ENCODE measurements around the gene ZNF438.

The ZNF438 gene

DNA sequence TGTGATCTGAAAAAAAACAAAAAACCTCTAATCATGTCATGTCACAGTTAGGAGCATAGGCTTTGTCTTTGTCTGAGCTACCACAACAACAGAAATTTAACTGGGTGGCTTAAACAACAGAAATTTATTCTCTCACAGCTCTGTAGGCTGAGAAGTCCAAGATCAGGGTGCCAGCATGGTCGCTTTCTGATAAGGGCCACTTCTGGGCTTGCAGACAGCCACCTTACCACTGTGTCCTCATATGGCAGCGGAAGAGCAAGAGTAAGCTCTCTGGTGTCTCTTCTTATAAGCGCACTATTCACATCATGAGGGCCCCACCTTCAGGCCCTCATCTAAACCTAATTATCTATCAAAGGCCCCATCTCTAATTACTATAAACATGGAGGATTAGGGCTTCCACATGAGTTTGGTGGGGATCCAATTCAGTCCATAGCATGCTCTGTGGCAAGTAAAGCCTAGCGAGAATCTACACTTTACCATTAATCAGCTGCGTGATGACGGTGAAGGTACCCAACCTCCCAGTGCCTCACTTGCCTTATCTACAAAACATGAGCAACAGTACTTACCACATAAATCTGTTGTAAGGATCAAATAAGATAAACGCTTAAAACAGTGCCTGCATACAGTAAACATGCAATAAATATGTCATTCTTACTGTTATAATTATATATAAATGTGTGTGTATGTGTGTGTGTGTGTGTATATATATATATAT, 17.3 kb downstream of the ZNF438 start:
- DNase-seq (ENCODE audit: low read depth in 3 of 3), result no peak

DNA sequence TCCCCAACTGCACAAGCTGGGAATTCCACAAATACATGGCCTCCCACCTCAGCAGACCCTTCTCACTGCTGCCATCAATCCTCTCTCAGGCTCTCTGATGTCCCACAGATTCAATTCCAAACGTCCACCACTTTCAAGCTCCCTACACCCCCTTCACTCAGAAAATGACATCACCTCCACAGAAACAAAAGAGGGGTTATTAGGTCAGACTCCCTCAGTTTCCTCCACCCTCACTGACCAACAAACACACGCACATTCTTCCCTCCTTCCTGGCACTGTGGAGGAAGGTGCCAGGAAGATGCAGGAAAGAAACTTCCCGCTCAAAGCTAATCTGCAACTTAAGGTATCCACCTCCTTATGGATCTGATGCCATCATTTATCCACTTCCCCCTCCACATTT, 18.3 kb downstream of the ZNF438 start:
- DNase-seq (ENCODE audit: low read depth in 3 of 3), result no peak

DNA sequence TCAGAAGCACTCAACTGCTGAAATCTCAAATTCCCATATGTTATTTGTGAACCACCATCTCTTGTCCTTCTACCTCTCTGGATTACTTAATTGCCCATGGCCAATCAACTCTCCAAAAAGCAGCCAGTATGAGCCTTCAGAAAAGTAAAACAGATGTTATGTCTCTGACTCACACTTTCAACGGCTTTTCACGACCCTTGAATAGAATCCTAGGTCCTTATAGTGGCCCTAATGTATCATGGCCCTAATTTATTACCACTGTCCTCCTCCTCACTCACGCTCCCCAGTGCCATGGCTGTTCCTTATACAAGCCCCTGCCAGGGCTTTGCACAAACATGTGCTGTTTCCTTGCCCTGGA, 20.0 kb downstream of the ZNF438 start:
- no peak for DNase-seq (ENCODE audit: low read depth in 3 of 3)

DNA sequence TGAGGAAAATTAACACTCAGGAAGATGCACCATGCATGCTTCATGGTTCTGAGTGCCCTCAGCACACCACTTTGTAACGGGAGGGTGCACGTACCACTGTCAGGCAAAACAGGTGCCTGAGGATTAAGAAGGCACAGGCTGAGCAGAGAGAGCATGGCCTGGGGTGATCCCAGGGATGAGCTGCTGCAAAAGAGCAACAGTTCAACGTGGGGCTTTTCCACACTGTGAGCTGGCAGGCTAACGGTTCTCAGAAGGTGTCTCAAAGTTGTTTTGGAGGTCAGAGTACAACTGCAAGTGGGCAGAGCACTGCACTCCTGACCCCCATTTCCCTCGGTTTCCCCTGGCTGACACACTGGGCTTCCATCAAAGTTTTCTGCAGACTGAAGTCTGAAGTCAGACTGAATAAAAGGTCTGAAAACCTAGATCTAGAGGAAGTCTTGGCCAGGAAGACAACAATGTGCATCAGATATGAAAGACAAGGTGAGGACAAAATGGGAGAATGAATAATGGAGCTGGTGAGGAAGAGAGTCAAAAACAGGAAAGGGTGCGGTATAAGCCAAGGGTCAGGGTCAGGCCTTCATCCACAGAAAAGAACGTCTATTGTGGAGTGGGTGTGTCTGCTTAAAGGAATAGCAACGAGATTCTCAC, 20.5 kb downstream of the ZNF438 start:
- no peak for DNase-seq (ENCODE audit: low read depth in 3 of 3)

DNA sequence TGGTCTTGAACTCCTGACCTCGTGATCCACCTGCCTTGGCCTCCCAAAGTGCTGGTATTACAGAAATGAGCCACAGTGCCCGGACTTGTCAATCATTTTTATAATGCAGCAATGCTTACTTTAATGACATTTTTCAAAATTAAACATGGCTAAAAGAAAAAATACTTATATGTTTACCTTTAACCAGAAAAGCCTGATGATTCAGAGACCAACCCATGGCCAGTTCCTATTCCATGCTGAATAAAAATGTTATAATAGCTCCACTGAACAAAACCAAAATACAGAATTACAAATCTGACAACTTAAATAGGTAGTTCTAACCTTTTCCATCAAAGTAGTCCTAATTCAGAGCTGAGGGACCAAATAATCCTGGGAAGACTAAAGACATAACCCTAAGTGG, 21.6 kb downstream of the ZNF438 start:
- no peak for DNase-seq (ENCODE audit: low read depth in 3 of 3)

DNA sequence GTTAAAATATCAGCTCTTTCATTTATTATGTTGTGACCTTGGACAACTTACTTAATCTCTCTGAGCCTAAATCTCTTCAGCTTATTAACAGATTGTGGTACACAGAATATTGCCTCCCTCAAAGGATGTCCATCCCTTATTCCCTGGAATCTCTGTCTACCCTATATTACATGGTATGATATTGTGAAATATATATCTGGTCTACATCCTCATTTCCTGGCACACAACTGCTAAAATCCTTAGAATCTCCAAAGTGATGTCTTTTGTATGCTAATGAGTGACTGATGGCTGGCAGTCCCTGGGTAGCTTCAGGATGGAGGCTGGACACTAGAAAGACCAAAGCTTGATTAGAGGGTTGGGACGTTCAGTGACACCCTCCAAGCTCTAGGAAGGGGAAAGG, 25.8 kb downstream of the ZNF438 start:
- no peak for DNase-seq (ENCODE audit: low read depth in 3 of 3)

DNA sequence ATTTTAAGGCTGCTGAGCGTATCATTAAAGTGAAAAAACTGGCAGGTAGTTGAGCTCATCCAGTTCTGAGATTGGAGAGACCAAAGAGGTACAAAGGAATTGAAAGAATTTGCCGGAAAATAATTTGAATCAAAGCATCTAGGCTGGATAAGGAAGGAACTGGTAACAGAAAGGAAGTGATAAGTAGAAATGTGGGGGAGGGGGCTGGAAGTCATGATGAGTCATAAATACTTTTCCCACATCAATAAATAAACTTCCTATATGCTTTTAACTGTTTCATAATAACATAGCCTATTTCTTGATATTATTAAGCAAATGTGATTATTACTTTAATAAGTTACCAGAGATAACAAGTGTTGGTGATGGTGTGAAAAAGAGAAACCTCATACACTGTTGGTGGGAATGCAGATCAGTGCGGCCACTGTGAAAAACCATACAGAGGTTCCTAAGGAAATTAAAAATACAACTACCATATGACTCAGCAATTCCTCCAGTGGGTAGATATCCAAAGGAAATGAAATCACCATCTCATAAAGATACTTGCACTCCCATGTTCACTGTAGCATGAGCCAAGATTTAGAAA, 27.0 kb downstream of the ZNF438 start:
- DNase-seq (ENCODE audit: low read depth in 3 of 3), result no peak

DNA sequence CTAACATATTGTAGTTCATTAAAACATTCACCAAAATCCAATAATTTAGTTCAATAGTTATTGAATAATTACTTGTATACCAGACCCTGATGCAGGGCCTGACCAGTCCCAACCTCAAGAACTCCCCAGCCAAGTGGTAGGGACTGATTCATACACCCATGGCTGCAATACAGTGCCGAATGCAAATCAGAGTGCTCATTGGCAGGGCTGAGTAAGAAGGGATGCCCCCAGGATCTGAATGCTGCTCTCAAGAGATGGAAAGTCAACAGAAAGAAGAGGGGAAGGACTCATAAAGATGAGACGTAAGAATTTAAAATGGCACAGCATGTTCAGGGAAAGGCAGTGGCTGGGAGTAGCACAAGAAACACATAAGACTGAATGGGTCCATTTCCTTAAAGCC, 29.9 kb downstream of the ZNF438 start:
- DNase-seq (ENCODE audit: low read depth in 3 of 3), result no peak

DNA sequence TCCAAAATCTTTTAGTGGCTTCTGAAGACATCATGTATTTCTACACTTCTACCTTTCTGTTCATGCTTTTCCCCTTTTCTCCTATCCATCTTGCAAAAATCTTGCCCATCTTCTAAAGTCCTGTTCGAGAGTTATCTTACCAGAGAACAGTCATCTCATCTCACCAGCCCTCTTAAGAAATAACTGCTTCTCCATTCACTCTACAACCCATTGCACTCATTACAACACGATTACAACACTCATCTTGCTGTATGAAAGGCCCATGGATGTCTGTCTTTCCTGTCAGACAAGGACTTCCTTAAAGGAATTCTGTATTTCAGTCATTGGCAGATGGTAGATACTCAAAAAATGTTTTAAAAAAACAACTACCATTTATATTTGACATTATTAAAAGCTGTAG, 30.8 kb downstream of the ZNF438 start:
- DNase-seq (ENCODE audit: low read depth in 3 of 3), result no peak

DNA sequence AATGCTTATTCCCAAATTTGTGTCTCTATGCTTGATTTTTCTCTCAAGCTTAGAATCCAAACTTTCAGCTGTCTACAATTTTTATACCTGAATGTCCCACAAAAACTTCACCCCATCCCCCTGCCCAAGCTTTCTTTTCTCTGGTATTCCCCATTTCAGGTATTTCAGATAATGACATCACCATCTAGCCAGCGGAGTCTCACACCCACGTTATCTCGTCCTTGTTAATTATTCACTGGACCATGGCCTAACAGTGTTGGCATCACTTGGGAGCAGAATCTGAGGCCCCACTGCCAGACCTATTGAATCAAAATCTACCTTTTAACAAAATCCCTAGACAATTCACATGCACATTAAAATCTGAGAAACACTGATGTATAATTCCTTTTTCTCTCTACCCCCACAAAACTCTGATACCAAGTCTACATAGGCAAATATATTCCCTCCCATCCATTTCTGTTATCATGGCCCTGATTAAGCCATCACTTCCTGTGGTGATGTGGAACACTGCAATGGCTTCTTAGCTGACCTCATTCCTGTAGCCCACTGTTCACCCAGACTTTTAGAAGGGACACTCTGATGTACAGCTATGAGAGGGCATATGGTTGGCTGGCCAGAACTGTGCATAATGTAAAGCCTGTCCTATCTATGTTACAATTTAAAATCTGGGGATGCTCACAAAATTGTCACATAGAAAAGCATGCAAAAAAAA, 31.4 kb downstream of the ZNF438 start:
- no peak for DNase-seq (ENCODE audit: low read depth in 3 of 3)

DNA sequence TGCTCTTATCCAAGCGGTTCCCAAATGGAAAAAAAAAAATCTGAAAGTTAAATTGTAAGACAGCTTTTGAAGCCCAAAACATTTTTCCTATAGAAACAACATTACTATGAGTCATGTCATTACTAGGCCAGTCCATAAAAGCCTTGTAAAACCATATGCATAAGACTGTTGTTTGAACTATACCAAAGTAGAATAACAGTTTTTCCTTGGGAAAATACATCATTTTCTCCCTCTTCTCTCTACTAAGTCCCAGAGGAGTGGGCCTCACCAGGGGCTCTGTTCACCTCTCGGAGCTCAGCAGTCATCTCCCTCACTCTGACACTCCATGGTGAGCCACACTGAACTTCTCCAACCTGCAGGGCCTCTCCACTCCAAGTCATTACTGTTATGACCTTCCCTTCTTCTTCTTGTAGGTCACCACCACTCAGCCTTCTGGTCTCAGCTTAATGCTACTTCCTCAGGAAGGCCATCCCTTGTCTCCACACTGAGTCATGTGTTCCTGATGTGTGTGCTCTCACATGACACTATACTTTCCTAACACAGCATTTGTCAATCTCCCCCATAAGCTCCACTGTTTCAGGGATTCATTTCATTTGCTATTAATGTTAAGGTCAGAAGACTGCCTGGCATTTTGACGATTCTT, 32.5 kb downstream of the ZNF438 start:
- DNase-seq (ENCODE audit: low read depth in 3 of 3), result no peak

DNA sequence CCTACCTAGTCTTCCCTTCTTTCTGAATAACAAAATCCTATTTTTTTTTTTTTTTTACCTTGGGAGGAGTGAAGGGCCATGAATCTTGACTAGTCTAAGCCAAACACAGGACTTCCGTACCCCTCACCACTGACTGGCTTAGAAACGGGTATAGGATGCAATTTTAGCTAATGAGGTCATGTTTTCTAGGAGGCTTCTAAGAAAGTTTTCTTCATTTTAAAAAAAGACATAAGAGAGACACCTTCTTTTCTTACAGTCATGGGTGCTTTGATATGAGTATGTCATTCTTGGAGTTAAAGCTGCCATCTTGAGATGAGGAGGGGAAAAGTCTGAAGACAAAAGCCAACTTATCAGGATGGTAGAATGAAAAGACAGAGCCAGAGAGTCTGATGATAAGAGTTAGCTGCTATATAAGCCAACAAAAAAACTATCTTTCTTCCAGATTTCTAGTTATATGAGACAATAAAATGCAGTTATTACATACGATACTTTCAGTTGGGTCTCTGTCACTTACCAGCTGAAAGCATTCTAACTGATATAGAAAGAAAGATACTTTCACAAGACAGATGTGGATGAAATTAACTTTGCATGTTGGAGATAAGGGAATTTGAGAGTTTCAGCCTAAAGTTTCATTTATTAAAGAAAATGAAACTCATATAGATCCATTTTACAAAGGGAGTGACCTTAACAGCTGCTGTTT, 34.0 kb downstream of the ZNF438 start:
- DNase-seq (ENCODE audit: low read depth in 3 of 3), result no peak

DNA sequence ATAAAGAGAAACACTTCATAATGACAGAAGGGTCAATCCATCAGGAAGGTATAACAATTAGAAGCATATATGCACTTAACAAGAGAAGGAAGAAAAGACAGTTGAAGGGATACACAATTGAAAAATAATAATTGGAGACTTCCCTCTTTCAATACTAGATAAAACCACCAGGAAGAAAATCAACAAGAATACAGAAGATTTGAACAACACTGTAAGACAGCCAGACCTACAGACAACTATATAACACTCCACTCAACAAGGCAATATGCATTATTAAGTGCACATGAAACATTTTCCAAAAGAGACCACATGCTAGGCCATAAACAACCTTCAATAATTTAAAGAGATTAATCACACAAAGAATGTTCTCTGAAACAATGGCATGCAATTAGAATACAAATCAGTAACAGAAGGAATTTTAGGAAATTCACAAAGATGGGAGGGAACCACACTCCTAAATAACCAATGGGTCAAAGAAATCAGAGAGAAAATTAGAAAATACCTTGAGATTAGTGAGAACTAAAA, 35.1 kb downstream of the ZNF438 start:
- DNase-seq (ENCODE audit: low read depth in 3 of 3), result no peak

DNA sequence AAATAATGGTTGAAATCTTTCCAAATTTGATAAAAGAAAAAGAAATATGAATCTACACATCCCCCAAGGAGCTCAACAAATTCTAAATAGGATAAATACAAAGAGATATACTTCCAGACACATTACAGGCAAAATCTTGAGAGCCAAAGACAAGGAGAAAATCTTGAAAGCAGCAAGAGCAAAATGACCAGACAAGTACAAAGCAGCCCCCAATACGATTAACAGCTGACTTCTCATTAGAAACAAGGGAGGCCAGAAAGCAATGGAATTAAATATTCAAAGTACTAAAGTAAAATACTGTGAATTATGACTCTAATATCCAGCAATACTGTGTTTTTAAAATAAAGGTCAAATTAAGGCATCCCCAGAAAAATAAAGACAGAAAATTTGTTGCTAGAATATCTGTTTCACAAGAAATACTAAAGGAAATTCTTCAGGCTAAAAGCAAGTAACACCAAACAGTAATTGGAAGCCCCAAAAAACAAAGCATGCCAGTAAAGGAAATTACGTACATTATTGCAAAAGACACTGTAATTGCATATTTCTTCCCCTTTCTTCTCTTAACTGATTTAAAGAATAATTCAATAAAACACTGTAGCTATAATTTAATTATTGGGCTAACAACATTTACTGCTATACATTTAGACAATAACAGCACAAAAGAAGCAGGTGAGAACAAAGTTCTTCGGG, 36.4 kb downstream of the ZNF438 start:
- no peak for DNase-seq (ENCODE audit: low read depth in 3 of 3)

DNA sequence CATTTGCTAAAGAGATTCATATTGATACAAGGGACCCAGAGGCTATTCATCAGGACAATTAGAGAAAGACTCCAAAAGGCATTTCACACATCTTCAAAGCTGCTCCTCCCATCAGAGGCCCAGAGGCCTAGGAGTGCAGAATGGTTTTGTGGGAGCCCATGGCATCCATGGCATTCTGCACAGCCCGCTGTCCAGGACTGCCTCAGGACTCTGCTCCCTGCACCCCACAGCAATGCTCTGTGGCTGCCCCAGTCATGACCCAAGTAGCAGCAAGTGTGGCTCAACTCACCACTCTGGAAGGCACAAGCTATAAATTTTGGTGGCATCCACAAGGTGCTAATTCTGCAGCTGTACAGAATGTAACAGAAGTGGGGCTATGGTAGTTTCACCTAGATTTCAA, 38.5 kb downstream of the ZNF438 start:
- DNase-seq (ENCODE audit: low read depth in 3 of 3), result no peak

DNA sequence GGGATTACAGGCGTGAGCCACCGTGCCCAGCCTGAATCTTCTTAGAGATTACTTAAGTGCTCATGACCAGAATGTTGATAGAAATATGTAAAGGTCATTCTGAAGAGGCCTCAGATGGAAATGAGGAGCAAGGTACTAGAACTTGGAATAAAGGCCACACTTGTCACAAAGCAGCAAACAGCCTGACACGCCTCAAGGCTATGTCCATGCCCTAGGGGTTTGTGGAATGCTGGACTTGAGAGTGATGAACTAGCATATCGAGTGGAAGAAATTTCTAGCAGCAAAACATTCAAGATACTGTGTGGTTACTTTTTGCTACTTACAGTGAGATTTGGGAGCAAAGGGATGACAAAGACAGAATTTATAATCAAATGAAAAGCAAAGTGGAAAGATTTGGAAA, 39.0 kb downstream of the ZNF438 start:
- no peak for DNase-seq (ENCODE audit: low read depth in 3 of 3)

DNA sequence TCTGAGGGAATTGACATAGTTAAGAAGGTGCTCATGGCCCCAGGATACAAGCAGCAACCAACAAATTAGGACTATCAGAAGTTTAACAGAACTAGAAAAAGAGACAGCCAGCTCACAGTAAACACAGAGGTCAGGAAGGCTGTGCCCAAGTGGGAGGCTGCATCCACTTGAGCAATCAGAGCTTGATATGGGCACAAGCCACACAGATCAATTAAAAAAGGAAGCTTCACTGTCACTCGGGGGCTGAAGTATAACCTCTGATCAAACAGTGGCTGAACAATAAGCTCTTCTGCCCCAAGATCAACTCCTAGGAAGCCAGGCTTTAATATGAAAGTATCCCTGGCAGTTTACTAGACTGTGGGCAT, 40.0 kb downstream of the ZNF438 start:
- no peak for DNase-seq (ENCODE audit: low read depth in 3 of 3)

DNA sequence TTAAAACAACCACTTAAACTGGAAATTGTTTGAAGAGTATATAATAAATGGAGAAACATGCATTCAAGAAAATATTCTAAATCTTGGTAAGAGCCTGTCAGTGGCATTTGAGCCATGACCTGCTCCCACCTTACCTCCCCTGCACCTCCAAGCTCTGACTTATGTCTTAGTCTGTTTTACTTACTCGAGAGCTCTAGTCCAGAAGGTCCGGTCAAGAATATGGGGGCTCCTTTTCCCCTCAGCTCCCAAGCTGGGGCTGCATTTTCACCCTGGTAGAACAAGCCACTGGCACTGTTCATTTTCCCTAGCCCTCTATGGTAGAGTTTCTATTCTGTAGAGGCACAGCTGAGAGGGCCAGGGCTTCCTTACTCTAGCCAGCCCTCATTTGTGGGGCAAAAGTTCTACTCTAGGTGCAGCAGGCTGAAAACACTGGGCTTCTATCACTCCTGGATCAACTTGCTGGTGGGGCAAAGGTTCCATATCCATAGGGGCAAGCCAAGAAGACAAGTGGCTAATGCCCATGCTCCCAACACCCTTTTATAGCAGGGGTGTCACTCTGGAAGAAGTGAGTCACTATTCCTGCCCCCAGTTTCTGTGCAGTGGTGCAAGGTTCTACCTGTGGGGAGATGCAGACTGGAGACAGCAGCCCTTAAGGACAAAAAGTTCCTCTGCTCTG, 40.6 kb downstream of the ZNF438 start:
- no peak for DNase-seq (ENCODE audit: low read depth in 3 of 3)

DNA sequence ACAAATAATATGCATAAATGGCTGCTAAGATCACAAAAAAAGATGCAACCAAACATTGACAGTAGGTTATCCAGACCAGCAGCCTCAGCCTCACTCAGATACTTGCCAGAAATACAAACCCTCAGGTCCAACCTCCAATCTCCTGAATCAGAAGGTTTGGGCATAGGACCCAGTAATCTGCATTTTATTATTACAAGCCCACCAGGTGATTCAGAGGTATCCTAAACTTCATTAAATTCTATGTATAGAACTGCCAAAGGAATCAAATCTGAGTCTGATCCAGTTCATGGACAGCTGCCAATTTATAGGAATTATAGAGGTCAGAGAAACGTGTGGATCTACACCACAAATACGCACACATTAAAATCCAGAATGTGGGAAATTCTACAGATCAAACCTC, 41.3 kb downstream of the ZNF438 start:
- DNase-seq (ENCODE audit: low read depth in 3 of 3), result no peak

DNA sequence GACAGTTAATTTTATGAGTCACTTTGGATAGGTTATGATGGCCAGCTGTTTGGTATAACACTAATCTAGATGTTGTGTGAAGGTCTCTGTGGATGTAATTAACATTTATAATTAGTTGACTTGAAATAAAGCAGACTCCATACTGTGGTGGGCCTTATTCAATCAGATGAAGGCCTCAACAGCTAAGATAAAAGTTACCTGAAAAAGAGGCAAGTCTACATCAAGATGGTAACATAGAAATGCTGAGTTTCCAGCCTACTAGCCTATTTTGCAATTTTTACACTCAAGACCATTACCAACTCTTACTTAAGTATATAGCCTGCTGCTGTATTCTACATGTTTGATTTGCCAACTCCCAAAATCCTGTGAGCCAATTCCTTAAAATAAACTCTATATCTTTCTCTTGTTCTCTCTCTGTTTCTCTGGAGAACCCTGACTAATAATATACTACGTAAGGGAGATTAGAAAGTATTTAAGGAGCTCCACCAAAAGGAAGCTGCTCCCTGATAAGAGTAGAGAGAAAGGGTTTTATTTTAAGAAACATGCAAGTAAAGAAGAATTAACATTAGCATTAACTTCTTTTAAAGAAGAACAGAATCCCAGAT, 42.7 kb downstream of the ZNF438 start:
- DNase-seq (ENCODE audit: low read depth in 3 of 3), result no peak

Data from stimulated activated CD4-positive, alpha-beta T cell treated with anti-CD3 and anti-CD28 coated beads, TNF-alpha, amount 100 ng/mL, for 4 hours (primary cell).